HUDEP-2 (cell line): ENCODE measurements around the gene PRMT9.

Source experiments
- DNase-seq, 76 experiments: peaks; one replicate each; lab custom pipeline; 2025; ENCODE audit not compliant: unreplicated experiment in 76 of 76; lab: John Stamatoyannopoulos, UW

Gene PRMT9

GRCh38 chr4:147625733-147626132 is 58.2 kb downstream of the PRMT9 start:
- DNase-seq, result no peak

DNA sequence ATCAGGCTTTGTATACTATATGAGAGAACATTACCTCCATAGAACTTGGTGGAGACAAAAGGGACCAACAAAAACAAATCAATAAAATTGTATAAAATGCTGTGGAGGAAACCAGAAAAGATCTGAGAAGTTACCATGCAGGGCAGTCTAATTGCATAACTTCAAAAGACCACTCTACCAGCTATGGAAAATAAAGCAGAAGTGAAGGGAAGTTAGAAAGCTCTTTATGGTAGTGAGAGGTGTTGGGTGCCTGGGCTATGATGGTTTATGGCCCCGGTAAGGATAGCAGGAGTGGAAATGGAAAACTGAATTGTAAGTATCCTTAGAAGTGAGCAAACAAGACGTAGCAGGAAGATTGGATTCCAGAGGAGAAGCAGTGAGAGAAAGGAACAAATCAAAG is 63.6 kb downstream of the PRMT9 start:
- no peak for DNase-seq

DNA sequence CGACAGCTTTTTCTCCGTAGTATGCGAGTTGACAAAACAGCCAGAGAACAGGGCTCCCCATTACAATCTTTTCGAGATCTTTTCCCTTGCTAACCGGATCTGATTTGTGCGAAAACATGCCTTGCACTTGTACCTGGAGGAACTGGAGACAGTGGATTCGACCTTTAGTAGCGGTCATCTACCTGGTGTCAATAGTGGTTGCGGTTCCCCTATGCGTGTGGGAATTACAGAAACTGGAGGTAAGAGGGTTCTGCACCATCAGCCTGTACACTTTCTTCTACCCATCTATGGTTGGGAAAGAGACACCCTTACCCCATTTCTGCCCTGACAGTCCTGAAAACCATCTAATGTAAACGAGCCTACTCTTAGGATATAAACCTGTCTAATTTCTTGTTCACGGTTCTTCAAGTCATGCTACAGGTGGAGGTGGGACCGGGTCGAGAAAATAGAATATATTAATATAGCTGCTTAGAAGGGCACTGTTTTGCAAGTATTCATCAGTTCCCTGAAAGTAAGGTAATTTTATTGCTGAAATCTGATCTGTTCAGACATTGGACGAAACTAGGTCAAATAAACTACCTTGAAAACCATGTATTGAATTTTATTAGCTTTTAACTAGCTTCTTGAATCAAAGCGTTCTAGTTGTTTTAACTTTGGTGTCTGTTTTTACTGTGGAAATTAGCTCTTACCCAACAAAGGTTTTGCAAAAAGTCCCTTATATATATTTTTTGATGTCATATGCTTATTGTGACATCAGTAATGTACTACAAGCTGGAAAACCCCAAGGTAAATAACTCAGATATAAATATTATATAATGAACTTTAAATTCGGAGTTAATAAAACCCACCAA is 65.9 kb downstream of the PRMT9 start:
- DNase-seq, result peak in 1 of 76 experiments; percentile 14

DNA sequence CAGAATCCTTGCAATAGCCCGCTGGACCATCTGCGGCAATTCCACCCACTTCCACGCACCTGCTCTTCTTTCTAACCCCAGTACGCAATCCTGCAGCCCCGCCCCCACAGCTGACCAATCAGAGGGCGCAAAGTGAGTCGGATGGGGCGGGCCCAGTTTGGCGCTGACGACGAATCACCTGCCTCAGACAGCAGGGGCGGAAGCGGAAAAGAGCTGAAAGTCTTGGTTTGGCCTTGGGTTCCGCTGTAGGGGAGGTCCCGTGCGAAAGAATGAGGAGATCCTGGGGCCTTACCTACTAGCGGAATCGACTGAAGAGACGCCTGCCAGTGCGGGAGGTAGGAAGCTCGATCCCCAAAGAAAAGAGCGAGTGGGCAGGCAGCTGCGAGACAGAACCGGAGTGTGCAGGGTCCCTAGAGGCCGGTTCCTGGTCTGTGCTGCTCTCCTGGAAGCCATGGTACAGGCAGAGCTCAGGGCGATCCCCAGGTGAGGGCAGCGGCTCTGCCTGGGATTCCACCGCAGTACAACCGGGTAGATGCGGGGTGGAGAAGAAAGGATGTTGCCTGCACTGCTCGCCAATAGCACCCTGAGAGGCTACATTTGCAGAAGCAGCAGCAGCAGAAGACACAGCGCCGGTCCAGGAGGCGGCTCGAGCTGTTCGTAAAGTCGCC is 66.7 kb downstream of the PRMT9 start, which contains the start of gene TMEM184C:
TMEM184C (plus strand) TSS at position 225 of the 668 bp plus-strand sequence. CDS start 560 bp downstream, outside the sequence.
- DNase-seq, result peak; percentile 38 to 97 (median 92)

DNA sequence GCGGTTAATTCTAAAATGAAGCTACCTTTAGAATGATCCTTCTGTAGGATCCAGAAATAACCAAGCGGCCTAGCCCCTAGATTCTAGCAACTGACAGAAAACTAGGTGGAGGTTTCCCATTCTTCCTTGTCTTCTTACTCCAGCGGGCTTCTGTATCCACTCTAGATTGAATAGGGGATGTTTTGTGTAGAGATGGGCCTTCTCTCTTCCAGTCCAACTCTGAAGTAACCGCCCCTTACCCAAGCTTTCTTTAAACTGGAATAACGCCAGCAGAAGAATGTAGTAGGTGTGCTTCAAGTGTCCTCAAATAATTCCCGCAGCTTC is 67.2 kb downstream of the PRMT9 start:
- no peak for DNase-seq

DNA sequence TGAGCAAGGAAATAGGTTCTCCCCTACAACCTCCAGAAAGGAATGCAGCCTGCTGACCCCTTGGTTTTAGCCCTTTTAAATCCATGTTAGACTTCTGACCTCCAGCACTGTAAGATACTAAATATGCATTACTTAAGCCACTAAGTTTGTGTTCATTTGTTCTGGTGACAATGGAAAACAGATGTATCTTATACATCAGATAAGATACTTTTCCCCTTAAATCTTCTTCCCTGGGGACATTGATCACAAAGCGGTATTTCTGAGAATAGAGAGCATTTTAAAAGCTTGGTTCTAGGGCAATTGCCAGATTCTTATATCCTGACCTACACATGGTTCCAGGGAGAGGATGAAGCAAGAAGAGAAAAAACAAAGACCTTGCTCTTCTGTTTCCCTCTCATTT is 73.3 kb downstream of the PRMT9 start:
- no peak for DNase-seq

- no peak for DNase-seq
Observed at GRCh38 chr4:147607471-147607870, 76.5 kb downstream of the PRMT9 start.

DNA sequence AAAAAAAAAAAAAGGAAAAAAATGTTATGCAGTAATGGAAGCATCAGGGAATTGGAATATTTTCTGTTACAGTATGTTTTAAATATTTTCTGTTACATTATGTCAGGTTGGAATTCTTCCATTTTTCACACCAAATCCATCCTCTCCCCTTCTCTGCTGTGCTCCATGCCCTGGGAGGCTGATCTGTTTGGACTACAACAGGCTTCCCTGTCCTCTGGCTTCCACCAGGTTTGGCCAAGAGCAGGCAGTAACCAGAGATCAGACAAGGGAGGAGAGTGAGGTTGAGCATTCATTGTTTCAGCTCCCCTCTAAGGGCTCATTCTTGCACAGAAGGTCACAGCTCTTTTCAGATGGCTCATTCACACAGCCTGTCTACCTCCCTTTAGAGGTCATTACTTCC is 78.5 kb downstream of the PRMT9 start:
- no peak for DNase-seq

DNA sequence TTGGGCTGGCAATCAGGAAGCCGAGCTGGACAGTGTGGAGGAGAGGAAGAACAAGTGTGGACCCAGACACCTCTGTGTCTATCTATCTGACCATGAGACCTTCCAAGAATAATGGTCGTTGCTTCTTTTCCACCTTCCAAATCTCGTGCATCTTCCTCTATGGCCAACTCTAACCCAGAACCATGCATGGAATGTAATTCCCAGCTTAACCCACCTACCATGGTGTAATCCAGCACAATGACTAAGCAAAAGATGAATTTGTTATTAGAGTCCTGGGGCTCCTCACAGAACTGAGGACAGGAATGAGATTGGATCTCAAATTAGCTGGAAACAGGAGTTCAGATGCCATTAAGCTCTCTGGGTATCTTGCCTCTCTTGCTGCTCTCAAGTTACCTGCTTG is 84.2 kb downstream of the PRMT9 start:
- no peak for DNase-seq

DNA sequence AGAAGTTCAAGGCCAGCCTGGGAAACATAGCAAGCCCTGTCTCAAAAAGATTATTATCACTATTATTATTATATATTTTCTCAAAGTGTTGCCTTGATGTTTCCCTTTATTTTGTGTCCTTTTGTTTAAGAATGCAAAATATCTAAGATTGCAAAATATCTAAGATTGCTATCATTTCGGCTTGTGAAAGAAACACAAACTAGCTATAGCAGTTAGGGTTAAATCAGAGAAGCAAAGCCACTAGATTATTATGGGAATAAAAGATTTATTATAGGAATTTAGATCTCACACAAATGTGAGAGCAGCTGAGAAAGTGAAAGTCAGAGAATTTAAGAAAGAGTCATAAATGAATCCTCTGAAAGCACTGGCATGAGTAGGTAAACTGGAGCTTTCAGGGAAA is 84.8 kb downstream of the PRMT9 start:
- DNase-seq, result no peak

GRCh38 chr4:147597561-147597960 is 86.4 kb downstream of the PRMT9 start:
- DNase-seq, result no peak

GRCh38 chr4:147596981-147597380 is 87.0 kb downstream of the PRMT9 start:
- DNase-seq, result no peak

DNA sequence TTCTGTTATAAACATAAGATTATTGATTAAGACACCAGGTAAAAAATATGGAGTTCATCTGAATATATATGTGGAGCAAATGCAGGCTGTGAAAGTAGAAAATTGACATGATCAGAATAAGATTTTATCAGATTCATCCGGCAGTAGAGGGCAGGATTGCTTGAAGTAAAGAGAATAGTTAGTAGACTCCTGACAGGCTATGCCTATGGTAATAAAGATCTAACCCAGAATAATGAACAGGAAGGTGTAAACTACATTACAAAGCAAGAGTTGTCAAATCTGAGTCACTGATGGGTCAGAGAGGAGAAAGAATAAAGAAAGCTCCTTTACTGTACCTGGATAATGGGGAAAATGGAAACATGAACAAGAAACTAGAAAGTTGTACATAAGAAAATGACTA is 87.6 kb downstream of the PRMT9 start:
- no peak for DNase-seq

DNA sequence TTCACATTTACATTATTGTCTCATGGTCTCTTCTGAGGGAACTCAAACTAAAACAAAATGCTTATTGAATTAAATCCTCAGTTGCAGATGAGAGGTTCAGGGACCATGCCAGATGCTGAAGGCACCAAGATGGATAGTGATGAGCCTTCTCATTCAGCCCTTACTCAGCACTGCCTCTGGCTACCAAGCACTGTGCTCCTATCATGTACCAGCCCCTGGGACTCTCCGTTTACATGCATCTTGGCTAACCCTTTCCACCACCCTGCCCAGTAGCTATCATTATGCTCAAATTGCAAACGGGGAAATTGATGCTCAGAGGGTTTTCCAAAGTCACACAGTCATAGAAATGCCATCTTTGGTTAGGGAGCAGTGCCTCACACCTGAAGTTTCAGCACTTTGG is 89.4 kb downstream of the PRMT9 start:
- DNase-seq, result no peak

DNA sequence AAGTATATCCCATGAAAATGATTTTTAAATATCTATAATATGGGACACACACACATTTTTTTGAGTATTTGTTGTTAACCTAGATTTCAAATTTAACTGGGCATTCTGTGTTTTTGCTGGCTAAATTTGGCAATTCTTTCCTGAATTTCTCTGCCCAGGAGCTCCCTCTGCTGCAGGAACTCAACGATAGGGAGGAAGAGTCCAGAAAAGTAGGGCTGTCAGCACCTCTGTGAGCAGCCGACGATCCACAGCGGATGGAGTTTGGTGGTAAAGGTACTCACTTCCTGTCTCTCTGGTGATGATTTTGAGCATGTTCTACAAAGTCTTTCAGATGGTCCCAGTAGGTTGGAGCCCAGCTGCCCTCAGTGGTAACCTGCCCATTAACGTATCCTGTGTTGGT is 89.9 kb downstream of the PRMT9 start:
- no peak for DNase-seq

DNA sequence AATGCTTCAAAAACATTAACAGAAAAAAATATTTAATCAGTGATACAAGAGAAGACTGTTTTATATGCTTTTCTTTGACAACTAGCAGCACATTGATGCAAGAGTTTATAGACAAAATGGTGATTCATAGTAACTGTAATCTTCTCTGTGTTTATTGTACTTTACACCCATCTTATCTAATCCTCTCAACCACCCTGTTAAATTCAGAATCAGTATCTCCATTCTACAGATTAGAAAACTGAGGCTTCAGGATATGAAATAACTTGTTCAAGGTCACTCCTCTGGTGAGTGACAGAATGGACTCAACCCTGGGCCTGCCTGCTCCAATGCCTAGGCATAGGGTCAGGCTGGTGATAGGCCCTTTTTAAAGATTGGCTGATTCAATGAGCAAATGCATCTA is 92.9 kb downstream of the PRMT9 start:
- peak in 8 of 76 experiments; percentile 1 to 35 (median 14) for DNase-seq

DNA sequence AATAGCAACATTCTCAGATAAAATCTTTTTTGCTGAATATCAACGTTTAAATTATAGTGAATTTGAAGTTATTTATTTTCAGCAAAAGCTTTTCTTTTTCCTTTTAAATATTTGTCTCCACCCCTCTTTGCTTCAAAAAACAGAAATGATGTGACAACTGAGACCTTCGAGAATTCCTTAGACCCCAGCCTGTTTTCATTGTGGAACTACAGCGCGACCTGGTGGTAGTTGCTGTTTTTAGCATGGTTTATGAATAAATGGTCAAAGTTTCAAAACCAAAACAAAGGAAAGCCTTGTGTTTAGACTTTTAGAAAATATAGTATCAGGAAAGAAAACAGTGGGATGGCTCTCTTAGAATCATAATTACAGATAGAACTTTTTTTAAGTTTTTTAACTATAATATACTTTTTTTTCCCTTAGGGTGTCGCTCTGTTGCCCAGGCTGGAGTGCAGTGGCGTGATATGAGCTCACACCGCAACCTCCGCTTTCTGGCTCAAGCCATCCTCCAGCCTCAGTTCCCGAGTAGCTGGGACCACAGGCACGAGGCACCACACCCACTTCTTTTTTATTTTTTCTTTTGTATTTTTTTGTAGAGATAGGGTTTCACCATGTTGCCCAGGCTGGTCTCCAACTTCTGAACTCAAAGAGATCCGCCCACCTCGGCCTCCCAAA is 93.6 kb downstream of the PRMT9 start:
- peak in 31 of 76 experiments; percentile 0 to 53 (median 17) for DNase-seq

DNA sequence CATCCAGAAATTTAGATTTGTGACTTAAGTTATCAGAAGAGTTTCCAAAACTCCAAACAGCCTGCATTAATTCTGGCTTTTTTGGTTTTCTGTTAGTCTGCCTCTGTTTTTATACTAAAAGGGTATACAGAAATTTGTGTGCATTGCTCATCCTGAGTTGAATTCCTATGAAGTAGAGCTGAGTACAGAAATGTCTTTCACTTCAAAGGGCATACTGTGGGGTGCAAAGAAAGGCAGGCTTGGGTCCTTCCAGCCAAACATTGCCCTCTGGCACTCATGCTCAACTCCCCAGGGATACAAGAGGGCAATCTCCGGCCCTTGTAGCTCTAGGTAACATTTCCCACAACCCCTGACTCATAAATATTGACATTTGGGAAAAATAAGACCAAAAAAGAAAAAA is 94.4 kb downstream of the PRMT9 start:
- no peak for DNase-seq
